HG03439 (cell line): ENCODE results near the gene PTPRA.
"Not testable (repeated sequence)": the region's sequence is repeated elsewhere in the genome, so short reads cannot be mapped to it uniquely, and the experiment has no call there.

ENCODE experiments used
- ATAC-seq: cut with Tn5 transposase; IDR thresholded peaks from one replicate; pipeline ENCODE4 v1.9.1; 2021; ENCODE audit warnings: mild to moderate bottlenecking, moderate library complexity; ENCODE audit not compliant: unreplicated experiment

The PTPRA gene

GRCh38 chr20:3040086-3040485, 166.8 kb downstream of the PTPRA start:
- ATAC-seq: no peak

GRCh38 chr20:3041854-3042409, 168.7 kb downstream of the PTPRA start:
- no peak for ATAC-seq

DNA sequence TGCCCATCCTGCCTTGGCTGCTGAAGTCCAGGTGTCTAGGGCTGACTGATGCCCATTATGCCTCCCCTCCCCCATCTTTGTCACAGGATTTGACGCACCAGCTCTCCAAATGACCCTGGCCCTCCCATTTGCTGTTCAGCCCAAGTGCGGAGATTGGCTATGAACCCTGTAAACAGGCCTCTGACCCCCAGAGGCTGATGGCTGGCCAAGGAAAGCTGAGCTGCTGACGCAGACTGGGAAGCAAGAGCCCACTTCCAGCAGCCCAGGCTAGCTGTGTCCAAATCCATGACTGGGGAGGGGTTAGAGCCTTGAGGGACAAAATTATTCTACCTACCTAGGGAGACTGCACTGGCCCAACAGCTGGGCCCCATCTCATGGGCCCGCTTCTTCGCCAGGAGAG, 169.3 kb downstream of the PTPRA start:
- ATAC-seq: no peak

- ATAC-seq: no peak
These were observed 170.0 kb downstream of the PTPRA start, which contains the start of gene GNRH2 for GRCh38 chr20:3043322-3043721. TSS of gene GNRH2 (plus strand) at chr20:3043622. CDS start at chr20:3044415, 793 bp downstream.

DNA sequence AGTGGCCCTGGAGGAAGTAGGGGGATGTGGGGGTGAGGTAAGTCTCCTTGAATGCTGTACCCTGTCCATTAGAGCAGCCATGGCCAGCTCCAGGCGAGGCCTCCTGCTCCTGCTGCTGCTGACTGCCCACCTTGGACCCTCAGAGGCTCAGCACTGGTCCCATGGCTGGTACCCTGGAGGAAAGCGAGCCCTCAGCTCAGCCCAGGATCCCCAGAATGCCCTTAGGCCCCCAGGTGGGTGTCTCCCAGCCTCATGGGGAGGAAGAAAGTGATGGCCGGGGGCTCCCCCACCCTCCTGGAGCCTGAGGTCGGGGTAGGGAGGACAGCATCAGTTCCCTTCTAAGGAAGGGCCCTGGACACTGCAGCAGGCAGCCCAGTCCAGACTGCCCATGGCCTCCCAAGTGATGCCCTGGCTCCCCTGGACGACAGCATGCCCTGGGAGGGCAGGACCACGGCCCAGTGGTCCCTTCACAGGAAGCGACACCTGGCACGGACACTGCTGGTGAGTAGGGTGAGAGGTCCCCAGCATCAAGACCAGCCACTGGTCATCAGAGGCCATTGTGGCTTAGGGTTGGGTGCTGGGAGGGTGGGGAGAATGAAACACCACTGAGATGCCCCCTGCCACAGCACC, 171.2 kb downstream of the PTPRA start:
- no peak for ATAC-seq

GRCh38 chr20:3045042-3045815, 171.9 kb downstream of the PTPRA start:
- ATAC-seq: peak; percentile 48

DNA sequence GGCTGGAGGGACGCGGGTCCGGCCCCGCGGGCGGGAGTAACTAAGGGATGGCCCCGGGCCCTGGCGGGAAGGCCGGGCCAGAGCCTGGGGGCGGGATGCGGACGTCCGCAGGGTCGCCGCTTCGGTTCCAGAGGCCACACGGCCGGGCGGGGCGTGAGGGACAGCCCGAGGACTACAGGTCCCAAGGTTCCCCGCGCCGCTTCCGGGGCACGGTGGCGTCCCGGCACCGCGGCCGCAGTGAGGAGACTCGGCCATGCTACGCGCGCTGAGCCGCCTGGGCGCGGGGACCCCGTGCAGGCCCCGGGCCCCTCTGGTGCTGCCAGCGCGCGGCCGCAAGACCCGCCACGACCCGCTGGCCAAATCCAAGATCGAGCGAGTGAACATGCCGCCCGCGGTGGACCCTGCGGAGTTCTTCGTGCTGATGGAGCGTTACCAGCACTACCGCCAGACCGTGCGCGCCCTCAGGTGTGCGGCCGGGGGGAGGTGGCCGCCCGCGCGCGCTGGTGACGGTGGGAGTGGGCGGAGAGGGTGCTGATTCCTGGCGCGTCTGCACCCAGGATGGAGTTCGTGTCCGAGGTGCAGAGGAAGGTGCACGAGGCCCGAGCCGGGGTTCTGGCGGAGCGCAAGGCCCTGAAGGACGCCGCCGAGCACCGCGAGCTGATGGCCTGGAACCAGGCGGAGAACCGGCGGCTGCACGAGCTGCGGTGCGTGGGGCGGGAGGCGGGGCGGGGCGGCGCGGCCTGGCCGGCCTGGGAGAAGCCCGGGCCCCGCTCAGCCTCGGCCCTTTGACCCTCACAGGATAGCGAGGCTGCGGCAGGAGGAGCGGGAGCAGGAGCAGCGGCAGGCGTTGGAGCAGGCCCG, 172.8 kb downstream of the PTPRA start, which contains the start of gene MRPS26:
MRPS26 (plus strand) TSS at position 237 of the 861 bp plus-strand sequence; CDS start at position 254, 17 bp downstream.
- ATAC-seq: peak; percentile 89

DNA sequence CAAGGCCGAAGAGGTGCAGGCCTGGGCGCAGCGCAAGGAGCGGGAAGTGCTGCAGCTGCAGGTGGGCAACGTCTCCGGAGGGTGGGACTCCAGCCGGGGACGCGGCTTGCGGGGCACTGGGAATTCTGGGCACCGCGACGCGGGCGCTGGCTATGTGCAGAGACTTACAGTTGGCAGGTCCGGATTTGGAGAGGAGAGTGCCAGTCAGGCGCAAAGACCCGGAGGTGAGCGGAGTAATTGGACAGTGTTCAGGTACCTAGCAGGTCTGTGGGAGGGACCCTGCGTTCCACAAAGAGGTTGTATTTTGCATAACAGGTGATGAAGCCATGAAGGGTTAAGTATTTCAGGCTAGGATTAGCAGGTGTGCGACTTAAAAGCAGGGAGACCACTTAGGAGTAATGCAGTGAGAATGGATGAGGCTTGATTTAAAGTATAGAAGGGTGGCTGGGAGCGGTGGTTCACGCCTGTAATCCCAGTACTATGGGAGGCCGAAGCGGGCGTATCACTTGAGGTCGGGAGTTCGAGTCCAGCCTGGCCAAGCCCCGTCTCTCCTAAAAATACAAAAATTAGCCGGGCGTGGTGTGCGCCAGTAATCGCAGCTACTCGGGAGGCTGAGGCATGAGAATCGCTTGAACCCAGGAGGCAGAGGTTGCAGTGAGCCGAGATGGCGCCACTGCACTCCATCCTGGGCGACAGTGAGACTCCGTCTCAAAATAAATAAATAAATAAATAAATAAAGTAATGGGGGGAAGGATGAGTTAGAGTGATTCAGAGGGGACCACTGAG, 173.6 kb downstream of the PTPRA start:
- peak; percentile 1 for ATAC-seq

DNA sequence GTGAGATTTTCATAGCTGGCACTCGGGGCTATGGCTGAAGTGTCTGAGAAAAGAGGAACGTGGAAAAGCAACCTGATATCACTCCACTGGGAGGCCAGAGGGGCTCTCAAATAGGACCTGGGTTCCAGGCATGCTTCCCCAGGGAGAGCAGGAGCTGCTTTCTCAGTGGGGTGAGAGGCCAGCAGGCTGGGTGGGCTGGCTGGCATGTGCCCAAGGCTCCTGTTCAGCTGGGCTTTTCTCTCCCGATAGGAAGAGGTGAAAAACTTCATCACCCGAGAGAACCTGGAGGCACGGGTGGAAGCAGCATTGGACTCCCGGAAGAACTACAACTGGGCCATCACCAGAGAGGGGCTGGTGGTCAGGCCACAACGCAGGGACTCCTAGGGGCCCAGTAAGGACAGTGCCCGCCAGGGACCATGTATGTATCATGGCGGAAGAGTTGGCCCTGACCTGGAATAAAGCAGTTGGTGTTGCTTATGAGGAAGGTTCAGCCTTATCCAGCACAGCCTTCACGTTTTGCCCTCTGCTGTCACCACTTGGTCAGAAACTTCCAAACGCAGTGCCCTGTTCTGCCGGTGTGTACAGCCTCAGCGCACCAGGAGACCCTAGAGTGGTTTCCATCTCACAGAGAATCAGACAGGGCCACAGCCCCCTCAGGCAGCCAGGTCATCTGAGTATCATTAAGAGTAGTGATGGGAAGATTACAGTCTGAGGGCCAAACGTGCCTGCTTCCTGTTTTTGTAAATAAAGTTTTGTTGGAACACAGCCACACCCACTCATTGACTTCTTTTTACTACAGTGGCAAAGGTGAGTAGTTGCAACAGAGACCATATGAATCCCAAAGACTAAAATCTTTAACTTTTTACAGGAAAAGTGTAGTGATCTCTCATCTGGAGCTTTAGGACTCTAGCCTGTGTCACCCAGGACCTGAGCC, 174.5 kb downstream of the PTPRA start:
- no peak for ATAC-seq

DNA sequence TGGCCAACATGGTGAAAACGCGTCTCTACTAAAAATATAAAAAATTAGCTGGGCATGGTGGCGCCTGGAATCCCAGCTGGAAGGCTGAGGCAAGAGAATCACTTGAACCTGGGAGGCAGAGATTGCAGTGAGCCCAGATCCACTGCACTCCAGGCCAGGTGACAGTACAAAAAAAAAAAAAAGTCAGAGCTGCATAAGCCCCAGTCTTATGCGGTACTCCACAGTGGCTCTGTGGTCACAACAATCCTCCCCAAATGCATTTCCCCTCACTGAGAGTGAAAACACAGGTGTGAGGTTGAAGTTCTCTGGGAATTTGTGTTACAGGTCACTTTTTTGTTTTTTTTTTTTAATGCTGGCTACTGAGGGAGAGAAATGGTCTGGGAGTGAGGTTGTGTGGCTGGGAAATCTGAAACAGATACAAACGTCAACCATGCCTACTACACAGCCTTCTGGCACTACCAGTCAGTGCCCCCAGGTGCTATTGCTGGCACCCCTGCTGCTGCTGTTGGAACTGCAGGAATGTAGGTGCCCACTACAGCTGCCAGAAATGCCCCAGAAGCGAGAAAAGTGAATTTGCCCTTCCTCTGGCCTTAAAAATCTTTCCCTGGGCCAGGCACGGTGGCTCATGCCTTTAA, 178.2 kb downstream of the PTPRA start:
- ATAC-seq: no peak

GRCh38 chr20:3059489-3059888, 186.2 kb downstream of the PTPRA start:
- ATAC-seq: no peak

GRCh38 chr20:3064119-3064518, 190.8 kb downstream of the PTPRA start:
- ATAC-seq: not testable (repeated sequence)

DNA sequence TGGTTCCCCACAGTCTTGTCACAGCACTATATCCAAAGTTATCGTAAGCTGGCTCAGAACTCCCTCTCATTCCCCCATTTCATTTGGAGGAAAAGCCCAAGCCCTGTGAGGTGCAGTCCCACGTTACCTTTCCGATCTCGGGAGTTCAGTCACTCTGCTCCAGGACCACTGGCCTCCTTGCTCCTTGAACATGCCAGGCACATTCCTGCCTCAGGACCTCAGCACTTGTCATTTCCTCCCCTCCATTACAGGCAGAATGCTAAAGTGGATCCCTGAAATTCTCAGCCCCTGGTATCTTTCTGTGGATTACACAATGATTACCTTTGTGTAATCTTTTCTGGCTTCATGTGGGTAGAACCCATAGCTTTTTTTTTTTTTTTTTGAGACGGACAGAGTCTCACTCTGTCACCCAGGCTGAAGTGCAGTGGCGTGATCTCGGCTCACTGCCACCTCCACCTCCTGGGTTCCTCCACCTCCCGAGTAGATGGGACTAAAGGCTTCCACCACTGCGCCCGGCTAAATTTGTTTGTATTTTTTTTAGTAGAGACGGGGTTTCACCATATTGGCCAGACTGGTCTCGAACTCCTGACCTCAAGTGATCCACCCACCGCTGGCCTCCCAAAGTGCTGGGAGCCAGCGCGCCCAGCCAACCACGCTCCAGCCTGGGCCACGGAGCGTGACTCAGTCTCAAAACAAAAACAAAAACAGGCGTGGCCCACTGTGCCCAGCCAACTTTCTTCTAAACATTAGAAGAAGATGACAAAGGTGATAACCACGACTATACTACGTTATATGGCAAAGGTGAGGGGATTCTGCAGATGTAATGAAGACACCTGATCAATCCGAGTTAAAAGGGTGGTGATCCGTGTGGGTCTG, 194.1 kb downstream of the PTPRA start:
- no peak for ATAC-seq

GRCh38 chr20:3068075-3068474, 194.8 kb downstream of the PTPRA start:
- ATAC-seq: no peak

DNA sequence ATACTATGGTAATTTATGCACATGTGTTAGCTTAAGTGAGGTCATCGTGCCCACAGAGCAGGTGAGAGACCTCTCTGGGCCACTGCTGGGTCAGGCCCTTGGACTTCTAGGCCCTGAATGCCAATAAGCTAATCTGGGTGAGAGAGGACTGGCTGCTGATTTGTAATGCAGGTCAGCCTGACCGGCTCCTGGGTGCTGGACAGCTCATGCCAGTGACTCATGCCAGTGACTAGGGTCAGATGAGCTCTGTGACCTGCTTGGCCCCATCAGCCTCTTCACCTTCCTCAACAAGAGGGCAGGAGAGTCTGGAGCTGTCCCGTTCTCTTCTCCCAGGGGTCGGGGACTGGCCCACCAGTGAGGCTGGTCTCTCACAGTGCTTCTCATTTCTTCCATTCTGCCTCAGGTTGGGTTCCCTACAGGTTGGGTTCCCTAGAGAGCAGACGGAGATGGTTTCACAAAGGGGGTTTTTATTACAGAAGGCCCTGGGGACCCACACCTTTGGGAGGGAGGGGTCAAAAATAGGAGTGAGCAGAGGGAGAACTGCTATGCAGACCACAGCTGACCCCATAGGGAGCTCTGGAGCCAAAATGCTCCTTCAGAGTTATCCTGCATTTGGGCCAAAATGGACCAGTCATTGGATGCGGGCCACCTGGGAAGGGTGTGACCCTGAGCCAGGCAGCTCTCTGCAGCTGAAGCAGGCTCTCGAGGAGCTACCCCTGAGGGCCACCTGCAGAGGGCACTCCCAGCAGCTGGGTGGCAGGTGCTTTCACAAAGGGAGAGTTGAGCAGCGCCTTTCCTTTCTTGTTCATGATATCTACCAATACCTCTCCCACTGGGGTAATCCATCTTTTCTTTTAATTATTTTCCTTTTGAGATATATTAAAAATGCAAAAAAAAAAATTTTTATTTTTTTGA, 196.0 kb downstream of the PTPRA start:
- no peak for ATAC-seq

GRCh38 chr20:3070725-3071124, 197.4 kb downstream of the PTPRA start:
- ATAC-seq: no peak

DNA sequence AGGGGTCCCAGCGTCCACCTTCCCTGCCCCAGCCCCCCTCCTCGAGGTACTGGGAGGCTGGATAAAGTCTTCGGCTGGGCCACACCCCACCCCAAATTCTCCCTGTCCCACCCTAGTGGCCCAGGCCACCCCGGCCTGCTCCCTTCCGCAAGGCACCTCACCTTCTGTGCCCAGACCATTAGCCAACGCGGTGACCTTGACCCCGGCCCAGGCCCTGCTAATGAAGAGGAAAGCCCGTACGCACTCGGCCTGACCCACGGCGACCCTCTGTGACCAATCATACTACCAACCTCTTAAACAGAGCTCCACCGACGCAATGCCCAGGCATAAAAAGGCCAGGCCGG, 198.0 kb downstream of the PTPRA start:
- no peak for ATAC-seq
